H9 (cell line): ENCODE data around the gene BAZ2A. TPM values are rescaled to one million over a fixed set of nuclear protein-coding genes. Genes with fewer than 3 reads are reported as not detected.
"Not testable (repeated sequence)": the region's sequence is repeated elsewhere in the genome, so short reads cannot be mapped to it uniquely, and the experiment has no call there.

ENCODE experiments used
- DNase-seq: peaks from one replicate; pipeline ENCODE4 v3.0.0-alpha.2; 2017
- H2AFZ ChIP-seq: one replicate; pipeline ENCODE4 v1.6.1; 2013; ENCODE audit warnings: mild to moderate bottlenecking, low read length, control low read depth, moderate library complexity
- H2AK5ac ChIP-seq: 2 replicates; pipeline ENCODE4 v1.6.1; 2013; ENCODE audit warnings: low read length, control low read depth, mixed read lengths; ENCODE audit not compliant: insufficient read length
- H2BK120ac ChIP-seq: one replicate; pipeline ENCODE4 v1.6.1; 2013; ENCODE audit warnings: low read depth, mild to moderate bottlenecking, low read length, control low read depth, inconsistent platforms; ENCODE audit not compliant: poor library complexity, severe bottlenecking
- H2BK12ac ChIP-seq: 2 replicates; pipeline ENCODE4 v1.6.1; 2013; ENCODE audit warnings: low read length, control low read depth, mixed read lengths, low read depth; ENCODE audit not compliant: insufficient read length
- H2BK15ac ChIP-seq: 2 replicates; pipeline ENCODE4 v1.6.1; 2013; ENCODE audit warnings: low read depth, low read length, control low read depth
- H2BK20ac ChIP-seq: one replicate; pipeline ENCODE4 v1.6.1; 2013; ENCODE audit warnings: low read depth, mild to moderate bottlenecking, low read length, control low read depth, inconsistent platforms; ENCODE audit not compliant: poor library complexity, severe bottlenecking
- H2BK5ac ChIP-seq: 2 replicates; pipeline ENCODE4 v1.6.1; 2013; ENCODE audit warnings: low read length, control low read depth, mixed read lengths; ENCODE audit not compliant: insufficient read length
- H3K14ac ChIP-seq: 2 replicates; pipeline ENCODE4 v1.6.1; 2013; ENCODE audit warnings: low read length, control low read depth; ENCODE audit not compliant: insufficient read depth
- H3K18ac ChIP-seq: 2 replicates; pipeline ENCODE4 v1.6.1; 2013; ENCODE audit warnings: low read depth, mild to moderate bottlenecking, mixed read lengths, low read length, control low read depth; ENCODE audit not compliant: insufficient read length
- H3K23ac ChIP-seq: 2 replicates; pipeline ENCODE4 v1.6.1; 2013; ENCODE audit warnings: low read length, control low read depth, mixed read lengths, low read depth; ENCODE audit not compliant: insufficient read length
- H3K23me2 ChIP-seq: 2 replicates; pipeline ENCODE4 v1.6.1; 2013; ENCODE audit warnings: low read depth, mild to moderate bottlenecking, mixed read lengths, low read length, control low read depth; ENCODE audit not compliant: insufficient read length, poor library complexity, severe bottlenecking
- H3K27ac ChIP-seq: 2 replicates; pipeline ENCODE4 v1.5.1; 2013; ENCODE audit warnings: low read length, control low read depth, mixed read lengths, low read depth; ENCODE audit not compliant: insufficient read length
- H3K27me3 ChIP-seq: 2 replicates; pipeline ENCODE4 v1.6.1; 2013; ENCODE audit warnings: low read length, control low read depth, inconsistent platforms; ENCODE audit not compliant: insufficient read depth
- H3K4ac ChIP-seq: 2 replicates; pipeline ENCODE4 v1.6.1; 2013; ENCODE audit warnings: low read depth, mild to moderate bottlenecking, control low read depth, inconsistent platforms, low read length, moderate library complexity
- H3K4me1 ChIP-seq: 2 replicates; pipeline ENCODE4 v1.6.1; 2013; ENCODE audit warnings: low read length, control low read depth, inconsistent platforms; ENCODE audit not compliant: insufficient read depth
- H3K4me2 ChIP-seq: 2 replicates; pipeline ENCODE4 v1.6.1; 2013; ENCODE audit warnings: low read length, control low read depth, mixed read lengths; ENCODE audit not compliant: insufficient read length, insufficient read depth
- H3K56ac ChIP-seq: 2 replicates; pipeline ENCODE4 v1.6.1; 2013; ENCODE audit warnings: low read depth, mild to moderate bottlenecking, mixed read lengths, low read length, control low read depth; ENCODE audit not compliant: insufficient read length
- H3K79me1 ChIP-seq: 2 replicates; pipeline ENCODE4 v1.6.1; 2013; ENCODE audit warnings: low read depth, mild to moderate bottlenecking, moderate library complexity, low read length, control low read depth, inconsistent platforms; ENCODE audit not compliant: insufficient read depth, poor library complexity, severe bottlenecking
- H3K79me2 ChIP-seq: 2 replicates; pipeline ENCODE4 v1.6.1; 2013; ENCODE audit warnings: low read length, control low read depth, inconsistent platforms; ENCODE audit not compliant: insufficient read depth
- H3K9ac ChIP-seq: 2 replicates; pipeline ENCODE4 v1.6.1; 2013; ENCODE audit warnings: low read length, control low read depth, mixed read lengths; ENCODE audit not compliant: insufficient read length; ENCODE audit errors: extremely low read depth
- H3K9me3 ChIP-seq: one replicate; pipeline ENCODE4 v1.6.1; 2013; ENCODE audit warnings: low read depth, low read length, inconsistent platforms; ENCODE audit not compliant: control insufficient read depth
- H3T11ph ChIP-seq: one replicate; pipeline ENCODE4 v1.6.1; 2013; ENCODE audit warnings: mild to moderate bottlenecking, low read length, control low read depth, inconsistent platforms
- H4K20me1 ChIP-seq: one replicate; pipeline ENCODE4 v1.6.1; 2013; ENCODE audit not compliant: control insufficient read depth, insufficient read length, insufficient read depth
- H4K5ac ChIP-seq: 2 replicates; pipeline ENCODE4 v1.6.1; 2013; ENCODE audit warnings: low read depth, mild to moderate bottlenecking, mixed read lengths, low read length, control low read depth; ENCODE audit not compliant: insufficient read length
- H4K8ac ChIP-seq: replicated peaks from 2 replicates; pipeline ENCODE4 v1.6.1; 2013; ENCODE audit warnings: low read length, control low read depth, mixed read lengths, low read depth; ENCODE audit not compliant: insufficient read length
- H4K91ac ChIP-seq: 2 replicates; pipeline ENCODE4 v1.6.1; 2013; ENCODE audit warnings: low read depth, mild to moderate bottlenecking, moderate library complexity, mixed read lengths, low read length, control low read depth; ENCODE audit not compliant: insufficient read length
- H3K27ac Mint-ChIP-seq, 3 experiments: 2 replicates in 2 of 3; 3 replicates in 1 of 3; pipeline ENCODE4 v1.8.0; 2020 to 2021; ENCODE audit warnings: mixed read lengths in 3 of 3, mild to moderate bottlenecking in 1 of 3, moderate library complexity in 1 of 3
- H3K27me3 Mint-ChIP-seq: 2 replicates; pipeline ENCODE4 v1.8.0; 2021; ENCODE audit warnings: low read depth, mild to moderate bottlenecking, moderate library complexity, mixed read lengths
- H3K36me3 Mint-ChIP-seq, 3 experiments: 2 replicates in 2 of 3; 3 replicates in 1 of 3; pipeline ENCODE4 v1.8.0; 2020 to 2021; ENCODE audit warnings: low read depth in 3 of 3, mixed read lengths in 3 of 3; ENCODE audit not compliant: insufficient read depth in 1 of 3
- H3K4me1 Mint-ChIP-seq, 2 experiments: 2 replicates each; pipeline ENCODE4 v1.8.0; 2020; ENCODE audit warnings: mixed read lengths in 2 of 2
- H3K4me3 Mint-ChIP-seq, 2 experiments: 2 replicates in 1 of 2; 3 replicates in 1 of 2; pipeline ENCODE4 v1.8.0; 2020 to 2021; ENCODE audit warnings: mild to moderate bottlenecking in 2 of 2, mixed read lengths in 2 of 2, moderate library complexity in 1 of 2
- H3K9me3 Mint-ChIP-seq, 2 experiments: 2 replicates in 1 of 2; 3 replicates in 1 of 2; pipeline ENCODE4 v1.8.0; 2020; ENCODE audit warnings: mild to moderate bottlenecking in 2 of 2, mixed read lengths in 2 of 2, moderate library complexity in 1 of 2
- WGBS: extraction: QIAGEN DNeasy Blood & Tissue Kit; methylation state at CpG from one replicate; pipeline ENCODE4 v1.1.7; 2013; ENCODE audit warnings: missing lambda C conversion rate, low lambda C conversion rate, mixed read lengths; ENCODE audit not compliant: insufficient read length; ENCODE audit errors: extremely low coverage; 5-methylcytosine and 5-hydroxymethylcytosine counted together
- total RNA-seq: library from RNA; stranded (reverse); gene quantifications from 2 replicates; pipeline ENCODE4 v1.2.1, GENCODE V29; 2021

The BAZ2A gene
- total RNA-seq, 1 experiment from 2014 or later = 108 TPM

DNA sequence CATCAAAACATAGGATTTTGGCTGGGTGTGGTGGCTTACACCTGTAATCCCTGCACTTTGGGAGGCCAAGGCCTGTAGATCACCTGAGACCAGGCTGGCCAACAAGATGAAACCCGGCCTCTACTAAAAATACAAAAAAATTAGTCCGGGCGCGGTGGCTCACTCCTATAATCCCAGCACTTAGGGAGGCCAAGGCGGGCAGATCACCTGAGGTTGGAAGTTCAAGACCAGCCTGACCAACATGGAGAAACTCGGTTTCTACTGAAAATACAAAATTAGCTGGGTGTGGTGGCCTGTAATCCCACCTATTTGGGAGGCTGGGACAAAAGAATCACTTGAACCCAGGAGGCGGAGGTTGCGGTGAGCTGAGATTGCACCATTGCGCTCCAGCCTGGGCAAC, 17.9 kb upstream of the BAZ2A start:
- not testable (repeated sequence) for H3K9ac ChIP-seq, H3K27ac Mint-ChIP-seq

More for the DNA sequence above, 17.9 kb upstream of the BAZ2A start:
- not testable (repeated sequence) for H3K56ac ChIP-seq, H3K79me1 ChIP-seq, H3K9me3 ChIP-seq, H4K20me1 ChIP-seq, H3K27me3 ChIP-seq, DNase-seq, H2BK15ac ChIP-seq, H4K91ac ChIP-seq, H3K18ac ChIP-seq, H3K27ac ChIP-seq, H2BK20ac ChIP-seq, H3K4me3 Mint-ChIP-seq, H4K5ac ChIP-seq, H2AK5ac ChIP-seq, H3T11ph ChIP-seq, H3K23me2 ChIP-seq, H4K8ac ChIP-seq, H2BK12ac ChIP-seq, H3K27me3 Mint-ChIP-seq, H3K23ac ChIP-seq, H2BK120ac ChIP-seq, H3K4ac ChIP-seq, H2AFZ ChIP-seq, H3K4me2 ChIP-seq, H3K4me1 ChIP-seq, H2BK5ac ChIP-seq, H3K14ac ChIP-seq
- H3K79me2 ChIP-seq = peaks cover 17% of the 10 kb centered on the region; the same call in 1 of the 2 replicates
- WGBS = no CpG with 5 or more reads among the region's 9 CpGs
- Mint-ChIP-seq H3K36me3 (peaks cover 32 to 39% (median 35%) of the 10 kb centered on the region in 3 experiments), H3K9me3 (peaks cover 13 to 17% of the 10 kb centered on the region in 2 experiments), H3K4me1 (peaks cover 17 to 18% of the 10 kb centered on the region in 2 experiments)
